Measurements from ENCODE around the gene SLC16A9.

DNA sequence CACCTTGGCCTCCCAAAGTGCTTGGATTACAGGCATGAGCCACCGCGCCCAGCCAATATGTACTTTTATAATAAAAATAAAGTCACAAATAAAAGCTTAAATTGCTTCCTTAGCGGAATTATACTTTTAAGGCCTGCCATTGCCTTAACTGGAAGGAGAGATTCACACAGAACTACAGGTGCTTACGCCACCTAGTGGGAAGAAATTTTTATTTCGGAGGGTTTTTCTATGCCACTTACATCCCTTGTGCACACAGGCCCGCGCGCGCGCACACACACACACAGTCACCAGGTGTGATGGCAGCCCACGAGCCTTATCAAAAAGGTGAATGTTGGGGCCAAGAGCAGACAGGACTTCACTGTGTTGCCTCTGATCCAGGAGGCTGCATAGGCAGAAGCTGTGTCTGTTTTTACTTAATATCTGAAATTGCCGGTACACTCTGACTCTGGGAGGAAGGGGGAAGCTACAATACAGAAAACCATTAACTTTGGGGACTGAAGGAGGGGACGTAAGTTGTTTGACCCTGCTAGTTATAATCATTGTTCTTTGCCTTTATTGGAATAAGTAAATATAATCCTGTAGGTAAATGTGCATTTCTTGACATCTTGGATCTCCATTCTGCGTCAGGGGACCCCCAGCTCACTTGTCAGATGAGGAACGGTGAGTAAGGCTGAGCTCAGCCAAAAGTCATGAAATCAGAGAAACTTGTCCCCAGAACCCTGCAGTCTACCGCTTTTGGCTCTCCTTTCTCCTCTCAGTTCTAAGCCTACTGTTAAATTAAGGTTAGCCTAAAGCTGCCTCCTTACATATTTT is 87.1 kb downstream of the SLC16A9 start:
- TF ChIP-seq, protein P1, sequence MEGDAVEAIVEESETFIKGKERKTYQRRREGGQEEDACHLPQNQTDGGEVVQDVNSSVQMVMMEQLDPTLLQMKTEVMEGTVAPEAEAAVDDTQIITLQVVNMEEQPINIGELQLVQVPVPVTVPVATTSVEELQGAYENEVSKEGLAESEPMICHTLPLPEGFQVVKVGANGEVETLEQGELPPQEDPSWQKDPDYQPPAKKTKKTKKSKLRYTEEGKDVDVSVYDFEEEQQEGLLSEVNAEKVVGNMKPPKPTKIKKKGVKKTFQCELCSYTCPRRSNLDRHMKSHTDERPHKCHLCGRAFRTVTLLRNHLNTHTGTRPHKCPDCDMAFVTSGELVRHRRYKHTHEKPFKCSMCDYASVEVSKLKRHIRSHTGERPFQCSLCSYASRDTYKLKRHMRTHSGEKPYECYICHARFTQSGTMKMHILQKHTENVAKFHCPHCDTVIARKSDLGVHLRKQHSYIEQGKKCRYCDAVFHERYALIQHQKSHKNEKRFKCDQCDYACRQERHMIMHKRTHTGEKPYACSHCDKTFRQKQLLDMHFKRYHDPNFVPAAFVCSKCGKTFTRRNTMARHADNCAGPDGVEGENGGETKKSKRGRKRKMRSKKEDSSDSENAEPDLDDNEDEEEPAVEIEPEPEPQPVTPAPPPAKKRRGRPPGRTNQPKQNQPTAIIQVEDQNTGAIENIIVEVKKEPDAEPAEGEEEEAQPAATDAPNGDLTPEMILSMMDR (IDR thresholded peaks at IDR 0.05; ENCODE audit: extremely low read depth in 1 of 2, insufficient read depth in 1 of 2, low read depth in 1 of 2, low read length in 2 of 2) = peak; percentile 21 to 48
- TF ChIP-seq, protein P2, sequence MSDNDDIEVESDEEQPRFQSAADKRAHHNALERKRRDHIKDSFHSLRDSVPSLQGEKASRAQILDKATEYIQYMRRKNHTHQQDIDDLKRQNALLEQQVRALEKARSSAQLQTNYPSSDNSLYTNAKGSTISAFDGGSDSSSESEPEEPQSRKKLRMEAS (IDR thresholded peaks at IDR 0.05; ENCODE audit: insufficient read depth, insufficient read length) = no peak
- TF ChIP-seq POLR2AphosphoS5 (IDR thresholded peaks at IDR 0.05; ENCODE audit: insufficient read depth, low read depth, low read length) (no peak), EZH2 (IDR thresholded peaks at IDR 0.05; ENCODE audit: borderline replicate concordance, low read depth, low read length, severe bottlenecking) (no peak), POLR2A (IDR thresholded peaks at IDR 0.05; ENCODE audit: low read depth, low read length) (no peak), JUN (IDR thresholded peaks at IDR 0.05; ENCODE audit: borderline replicate concordance, insufficient read depth, insufficient read length, low read depth) (no peak), MYC (IDR thresholded peaks at IDR 0.05; ENCODE audit: low read depth, low read length) (no peak), FOS (IDR thresholded peaks at IDR 0.05; ENCODE audit: borderline replicate concordance, insufficient read depth, low read length) (no peak)

Measured in endothelial cell of umbilical vein (primary cell).